GM12875 (cell line): Measurements from ENCODE around the gene DLX2.
"Not testable (repeated sequence)": the region's sequence is repeated elsewhere in the genome, so short reads cannot be mapped to it uniquely, and the experiment has no call there.

ENCODE experiments used
- H3K4me3 ChIP-seq: one replicate; pipeline ENCODE4 v1.5.1; 2011; ENCODE audit warnings: low read depth, low read length, control low read depth
- CTCF ChIP-seq: IDR thresholded peaks from 2 replicates; pipeline ENCODE4 v1.5.1; 2011; ENCODE audit warnings: low read depth, mild to moderate bottlenecking, control low read depth, inconsistent platforms, low read length, moderate library complexity, borderline replicate concordance; ENCODE audit not compliant: insufficient read depth

DLX2 gene

GRCh38 chr2:172102391-172103359, at the start of gene DLX2:
TSS of gene DLX2 (minus strand) at chr2:172102900. CDS start at chr2:172102538, 362 bp downstream.
- no peak for TF ChIP-seq CTCF
- peak within 1 kb of the TSS; percentile 55 for H3K4me3 ChIP-seq

GRCh38 chr2:172147944-172148650, 45.4 kb upstream of the DLX2 start:
- no peak for TF ChIP-seq CTCF
- no peak overlapping the region for H3K4me3 ChIP-seq

GRCh38 chr2:172143817-172144216, 41.1 kb upstream of the DLX2 start:
- no peak for TF ChIP-seq CTCF
- H3K4me3 ChIP-seq: no peak overlapping the region

GRCh38 chr2:172138727-172139126, 36.0 kb upstream of the DLX2 start:
- not testable (repeated sequence) for H3K4me3 ChIP-seq

GRCh38 chr2:172137943-172138342, 35.2 kb upstream of the DLX2 start:
- H3K4me3 ChIP-seq: no peak overlapping the region
- TF ChIP-seq CTCF: no peak

GRCh38 chr2:172137109-172137508, 34.4 kb upstream of the DLX2 start:
- no peak for TF ChIP-seq CTCF
- no peak overlapping the region for H3K4me3 ChIP-seq

- no peak overlapping the region for H3K4me3 ChIP-seq
- no peak for TF ChIP-seq CTCF
These were observed 32.7 kb upstream of the DLX2 start for GRCh38 chr2:172135446-172135845.
